ENCODE results near the gene MT1G. TPM values are rescaled to one million over a fixed set of nuclear protein-coding genes. Genes with fewer than 3 reads are reported as not detected.

The MT1G gene
- total RNA-seq, 1 donor from 2014 or later: not detected

GRCh38 chr16:56702836-56703235, 35.0 kb upstream of the MT1G start:
- H3K36me3 ChIP-seq (ENCODE audit: control insufficient read depth in 3 of 3, insufficient read depth in 3 of 3, low read length in 3 of 3): no peaks in the 10 kb centered on the region
- peaks cover 0 to under 1% (median 0%) of the 10 kb centered on the region in 3 donors for H3K9me3 ChIP-seq (ENCODE audit: control insufficient read depth in 3 of 3, low read length in 3 of 3)
- H3K27ac ChIP-seq (ENCODE audit: low read depth, low read length): no peak overlapping the region
- no peaks in the 10 kb centered on the region for H3K27me3 ChIP-seq (ENCODE audit: control insufficient read depth in 3 of 3, insufficient read depth in 3 of 3, low read length in 3 of 3)
- H3K9ac ChIP-seq (ENCODE audit: low read depth in 1 of 3, low read length in 3 of 3): no peak overlapping the region
- no peak overlapping the region for H3K4me3 ChIP-seq (ENCODE audit: low read length in 3 of 3)
- no peaks in the 10 kb centered on the region for H3K4me1 ChIP-seq (ENCODE audit: control insufficient read depth in 3 of 3, insufficient read depth in 3 of 3, low read length in 3 of 3)

- no peaks in the 10 kb centered on the region for H3K36me3 ChIP-seq (ENCODE audit: control insufficient read depth in 3 of 3, insufficient read depth in 3 of 3, low read length in 3 of 3)
- H3K4me3 ChIP-seq (ENCODE audit: low read length in 3 of 3): no peak overlapping the region
- peaks cover 0 to 4% (median 0%) of the 10 kb centered on the region in 3 donors for H3K9me3 ChIP-seq (ENCODE audit: control insufficient read depth in 3 of 3, low read length in 3 of 3)
- H3K9ac ChIP-seq (ENCODE audit: low read depth in 1 of 3, low read length in 3 of 3): no peak overlapping the region
- H3K4me1 ChIP-seq (ENCODE audit: control insufficient read depth in 3 of 3, insufficient read depth in 3 of 3, low read length in 3 of 3): no peaks in the 10 kb centered on the region
- no peaks in the 10 kb centered on the region for H3K27me3 ChIP-seq (ENCODE audit: control insufficient read depth in 3 of 3, insufficient read depth in 3 of 3, low read length in 3 of 3)
- H3K27ac ChIP-seq (ENCODE audit: low read depth, low read length): no peak overlapping the region
Measured at GRCh38 chr16:56701534-56701933, 33.7 kb upstream of the MT1G start.

GRCh38 chr16:56700631-56701030, 32.8 kb upstream of the MT1G start:
- H3K4me1 ChIP-seq (ENCODE audit: control insufficient read depth in 3 of 3, insufficient read depth in 3 of 3, low read length in 3 of 3): no peaks in the 10 kb centered on the region

GRCh38 chr16:56700195-56700594, 32.3 kb upstream of the MT1G start:
- no peak overlapping the region for H3K4me3 ChIP-seq (ENCODE audit: low read length in 3 of 3)
- no peaks in the 10 kb centered on the region for H3K36me3 ChIP-seq (ENCODE audit: control insufficient read depth in 3 of 3, insufficient read depth in 3 of 3, low read length in 3 of 3)
- H3K9me3 ChIP-seq (ENCODE audit: control insufficient read depth in 3 of 3, low read length in 3 of 3): peaks cover 0 to 4% (median 0%) of the 10 kb centered on the region in 3 donors
- no peak overlapping the region for H3K9ac ChIP-seq (ENCODE audit: low read depth in 1 of 3, low read length in 3 of 3)
- H3K4me1 ChIP-seq (ENCODE audit: control insufficient read depth in 3 of 3, insufficient read depth in 3 of 3, low read length in 3 of 3): no peaks in the 10 kb centered on the region
- no peak overlapping the region for H3K27ac ChIP-seq (ENCODE audit: low read depth, low read length)
- H3K27me3 ChIP-seq (ENCODE audit: control insufficient read depth in 3 of 3, insufficient read depth in 3 of 3, low read length in 3 of 3): no peaks in the 10 kb centered on the region

More at GRCh38 chr16:56700631-56701030, 32.8 kb upstream of the MT1G start:
- no peaks in the 10 kb centered on the region for H3K36me3 ChIP-seq (ENCODE audit: control insufficient read depth in 3 of 3, insufficient read depth in 3 of 3, low read length in 3 of 3)
- H3K9ac ChIP-seq (ENCODE audit: low read depth in 1 of 3, low read length in 3 of 3): no peak overlapping the region
- H3K27me3 ChIP-seq (ENCODE audit: control insufficient read depth in 3 of 3, insufficient read depth in 3 of 3, low read length in 3 of 3): no peaks in the 10 kb centered on the region
- H3K9me3 ChIP-seq (ENCODE audit: control insufficient read depth in 3 of 3, low read length in 3 of 3): peaks cover 0 to 4% (median 0%) of the 10 kb centered on the region in 3 donors
- no peak overlapping the region for H3K4me3 ChIP-seq (ENCODE audit: low read length in 3 of 3)
- no peak overlapping the region for H3K27ac ChIP-seq (ENCODE audit: low read depth, low read length)

- H3K9me3 ChIP-seq (ENCODE audit: control insufficient read depth in 3 of 3, low read length in 3 of 3): peaks cover 0 to 4% (median 0%) of the 10 kb centered on the region in 3 donors
- no peak overlapping the region for H3K27ac ChIP-seq (ENCODE audit: low read depth, low read length)
- no peaks in the 10 kb centered on the region for H3K27me3 ChIP-seq (ENCODE audit: control insufficient read depth in 3 of 3, insufficient read depth in 3 of 3, low read length in 3 of 3)
- no peaks in the 10 kb centered on the region for H3K36me3 ChIP-seq (ENCODE audit: control insufficient read depth in 3 of 3, insufficient read depth in 3 of 3, low read length in 3 of 3)
- peaks cover 0 to 4% (median 0%) of the 10 kb centered on the region in 3 donors for H3K4me1 ChIP-seq (ENCODE audit: control insufficient read depth in 3 of 3, insufficient read depth in 3 of 3, low read length in 3 of 3)
- no peak overlapping the region for H3K9ac ChIP-seq (ENCODE audit: low read depth in 1 of 3, low read length in 3 of 3)
- no peak overlapping the region for H3K4me3 ChIP-seq (ENCODE audit: low read length in 3 of 3)
Measured at GRCh38 chr16:56697456-56698155, 29.7 kb upstream of the MT1G start.

GRCh38 chr16:56695246-56695645, 27.4 kb upstream of the MT1G start:
- no peak overlapping the region for H3K27ac ChIP-seq (ENCODE audit: low read depth, low read length)
- H3K36me3 ChIP-seq (ENCODE audit: control insufficient read depth in 3 of 3, insufficient read depth in 3 of 3, low read length in 3 of 3): no peaks in the 10 kb centered on the region
- no peak overlapping the region for H3K9ac ChIP-seq (ENCODE audit: low read depth in 1 of 3, low read length in 3 of 3)
- no peaks in the 10 kb centered on the region for H3K27me3 ChIP-seq (ENCODE audit: control insufficient read depth in 3 of 3, insufficient read depth in 3 of 3, low read length in 3 of 3)
- peaks cover 0 to 4% (median 0%) of the 10 kb centered on the region in 3 donors for H3K9me3 ChIP-seq (ENCODE audit: control insufficient read depth in 3 of 3, low read length in 3 of 3)
- H3K4me3 ChIP-seq (ENCODE audit: low read length in 3 of 3): no peak overlapping the region
- H3K4me1 ChIP-seq (ENCODE audit: control insufficient read depth in 3 of 3, insufficient read depth in 3 of 3, low read length in 3 of 3): peaks cover 6 to 16% (median 6%) of the 10 kb centered on the region in 3 donors

- Histone ChIP-seq H3K9me3 (ENCODE audit: control insufficient read depth in 3 of 3, low read length in 3 of 3) (no peaks in the 10 kb centered on the region), H3K27ac (ENCODE audit: low read depth, low read length) (no peak overlapping the region), H3K9ac (ENCODE audit: low read depth in 1 of 3, low read length in 3 of 3) (no peak overlapping the region), H3K4me3 (ENCODE audit: low read length in 3 of 3) (no peak overlapping the region), H3K27me3 (ENCODE audit: control insufficient read depth in 3 of 3, insufficient read depth in 3 of 3, low read length in 3 of 3) (no peaks in the 10 kb centered on the region), H3K36me3 (ENCODE audit: control insufficient read depth in 3 of 3, insufficient read depth in 3 of 3, low read length in 3 of 3) (no peaks in the 10 kb centered on the region), H3K4me1 (ENCODE audit: control insufficient read depth in 3 of 3, insufficient read depth in 3 of 3, low read length in 3 of 3) (peaks cover 6 to 16% (median 6%) of the 10 kb centered on the region in 3 donors)
Measured at GRCh38 chr16:56691885-56692284, 24.0 kb upstream of the MT1G start.

GRCh38 chr16:56690420-56691122, 22.7 kb upstream of the MT1G start:
- Histone ChIP-seq H3K27me3 (ENCODE audit: control insufficient read depth in 3 of 3, insufficient read depth in 3 of 3, low read length in 3 of 3) (no peaks in the 10 kb centered on the region), H3K36me3 (ENCODE audit: control insufficient read depth in 3 of 3, insufficient read depth in 3 of 3, low read length in 3 of 3) (no peaks in the 10 kb centered on the region), H3K9me3 (ENCODE audit: control insufficient read depth in 3 of 3, low read length in 3 of 3) (no peaks in the 10 kb centered on the region)

GRCh38 chr16:56689171-56689570, 21.3 kb upstream of the MT1G start:
- Histone ChIP-seq H3K27ac (ENCODE audit: low read depth, low read length) (no peak overlapping the region), H3K36me3 (ENCODE audit: control insufficient read depth in 3 of 3, insufficient read depth in 3 of 3, low read length in 3 of 3) (no peaks in the 10 kb centered on the region), H3K9ac (ENCODE audit: low read depth in 1 of 3, low read length in 3 of 3) (no peak overlapping the region), H3K4me1 (ENCODE audit: control insufficient read depth in 3 of 3, insufficient read depth in 3 of 3, low read length in 3 of 3) (peaks cover 23 to 39% (median 29%) of the 10 kb centered on the region in 3 donors), H3K4me3 (ENCODE audit: low read length in 3 of 3) (no peak overlapping the region), H3K9me3 (ENCODE audit: control insufficient read depth in 3 of 3, low read length in 3 of 3) (no peaks in the 10 kb centered on the region), H3K27me3 (ENCODE audit: control insufficient read depth in 3 of 3, insufficient read depth in 3 of 3, low read length in 3 of 3) (no peaks in the 10 kb centered on the region)

More at GRCh38 chr16:56690420-56691122, 22.7 kb upstream of the MT1G start:
- Histone ChIP-seq H3K4me3 (ENCODE audit: low read length in 3 of 3) (no peak overlapping the region), H3K9ac (ENCODE audit: low read depth in 1 of 3, low read length in 3 of 3) (no peak overlapping the region), H3K4me1 (ENCODE audit: control insufficient read depth in 3 of 3, insufficient read depth in 3 of 3, low read length in 3 of 3) (peaks cover 12 to 26% (median 15%) of the 10 kb centered on the region in 3 donors), H3K27ac (ENCODE audit: low read depth, low read length) (no peak overlapping the region)

- Histone ChIP-seq H3K9ac (ENCODE audit: low read depth in 1 of 3, low read length in 3 of 3) (no peak overlapping the region), H3K27me3 (ENCODE audit: control insufficient read depth in 3 of 3, insufficient read depth in 3 of 3, low read length in 3 of 3) (no peaks in the 10 kb centered on the region), H3K36me3 (ENCODE audit: control insufficient read depth in 3 of 3, insufficient read depth in 3 of 3, low read length in 3 of 3) (no peaks in the 10 kb centered on the region), H3K4me3 (ENCODE audit: low read length in 3 of 3) (no peak overlapping the region), H3K4me1 (ENCODE audit: control insufficient read depth in 3 of 3, insufficient read depth in 3 of 3, low read length in 3 of 3) (peaks cover 27 to 44% (median 33%) of the 10 kb centered on the region in 3 donors), H3K27ac (ENCODE audit: low read depth, low read length) (no peak overlapping the region), H3K9me3 (ENCODE audit: control insufficient read depth in 3 of 3, low read length in 3 of 3) (no peaks in the 10 kb centered on the region)
Measured at GRCh38 chr16:56688762-56689161, 20.9 kb upstream of the MT1G start.
